Gastrocnemius medialis (tissue), 4 donors: ENCODE measurements around the gene TAS2R30. TPM values are rescaled to one million over a fixed set of nuclear protein-coding genes. Genes with fewer than 3 reads are reported as not detected.
"Not testable (repeated sequence)": the region's sequence is repeated elsewhere in the genome, so short reads cannot be mapped to it uniquely, and the experiment has no call there.

Experiments used
- ATAC-seq, 2 donors: fragments of 150-250 bp; one replicate each; pipeline ENCODE4 v1.9.1; 2016
- DNase-seq, 2 donors: peaks; one replicate each; pipeline ENCODE4 v3.0.0-alpha.2; 2019
- H3K27ac ChIP-seq, 4 donors: fragments of 200-600 bp; sonication (generic); 1 replicate in 1 of 4; 2 replicates in 3 of 4; pipeline ENCODE4 v1.5.1; 2016 to 2018; ENCODE audit warnings: mild to moderate bottlenecking in 2 of 4, moderate library complexity in 1 of 4
- H3K27me3 ChIP-seq, 3 donors: fragments of 200-600 bp; sonication (generic) in 2 of 3; 1 replicate in 1 of 3; 2 replicates in 2 of 3; pipeline versions ENCODE4 v1.5.1 to v1.6.0; 2016 to 2019; ENCODE audit warnings: mild to moderate bottlenecking in 1 of 3, moderate library complexity in 1 of 3
- H3K36me3 ChIP-seq, 2 donors: fragments of 200-600 bp; sonication (generic) in 1 of 2; one replicate each; pipeline ENCODE4 v1.5.1; 2017 to 2018
- H3K4me1 ChIP-seq, 2 donors: fragments of 200-600 bp; sonication (generic) in 1 of 2; one replicate each; pipeline ENCODE4 v1.5.1; 2016 to 2017; ENCODE audit warnings: mild to moderate bottlenecking in 2 of 2
- H3K4me3 ChIP-seq, 4 donors: fragments of 200-600 bp; sonication (generic) in 3 of 4; 1 replicate in 1 of 4; 2 replicates in 3 of 4; pipeline ENCODE4 v1.5.1; 2016 to 2019; ENCODE audit warnings: mild to moderate bottlenecking in 2 of 4
- H3K9me3 ChIP-seq, 3 donors: fragments of 200-600 bp; sonication (generic) in 2 of 3; 1 replicate in 1 of 3; 2 replicates in 2 of 3; pipeline ENCODE4 v1.5.1; 2016 to 2019
- POLR2A ChIP-seq, 2 donors: fragments of 450-650 bp; IDR thresholded peaks; one replicate each; pipeline ENCODE4 v1.6.1; 2017; ENCODE audit warnings: antibody characterized with exemption in 2 of 2, mild to moderate bottlenecking in 2 of 2, moderate library complexity in 2 of 2
- in situ Hi-C, 4 donors: fragments of 200-750 bp; cut with MboI; loops; one replicate each; pipeline versions ENCODE4 v1.15.0 to v1.8.0; 2017; ENCODE audit warnings: low sequenced_read_pairs in 4 of 4
- intact Hi-C: fragments of 100-400 bp; cut with DNase I; formaldehyde crosslinking; loops from one replicate; pipeline ENCODE4 v1.15.1; 2023; ENCODE audit warnings: low total_unique reads
- total RNA-seq, 4 donors: library from RNA; depleted of rRNA; stranded (reverse); fragments of >200 nt; gene quantifications; one replicate each; pipeline versions ENCODE4 v1.1.0 to v1.2.3, GENCODE V29; 2016
- TF ChIP-seq, protein P1 (sequence below), 5 experiments: fragments of 450-650 bp in 3 of 5; fragments of 200-600 bp in 2 of 5; sonication (generic) in 2 of 5; IDR thresholded peaks in 4 of 5; conservative IDR thresholded peaks in 1 of 5; 1 replicate in 4 of 5; 2 replicates in 1 of 5; pipeline ENCODE4 v1.5.1; 2016 to 2019; ENCODE audit warnings: antibody characterized with exemption in 5 of 5, mild to moderate bottlenecking in 3 of 5, moderate library complexity in 3 of 5

TAS2R30 gene
- total RNA-seq, 4 donors from 2014 or later: 0.29 to 2.1 (median 0.34) TPM; not detected in 1

- Histone ChIP-seq H3K4me1 (peaks cover 11 to 20% of the 10 kb centered on the region in 2 donors), H3K9me3 (no peaks in the 10 kb centered on the region), H3K4me3 (no peak overlapping the region), H3K36me3 (no peaks in the 10 kb centered on the region), H3K27me3 (no peaks in the 10 kb centered on the region), H3K27ac (no peak overlapping the region)
- intact Hi-C loops (no loop called here), in situ Hi-C loops (no loop called here)
- DNase-seq: no peak
- ATAC-seq: no peak
- TF ChIP-seq, protein P1, sequence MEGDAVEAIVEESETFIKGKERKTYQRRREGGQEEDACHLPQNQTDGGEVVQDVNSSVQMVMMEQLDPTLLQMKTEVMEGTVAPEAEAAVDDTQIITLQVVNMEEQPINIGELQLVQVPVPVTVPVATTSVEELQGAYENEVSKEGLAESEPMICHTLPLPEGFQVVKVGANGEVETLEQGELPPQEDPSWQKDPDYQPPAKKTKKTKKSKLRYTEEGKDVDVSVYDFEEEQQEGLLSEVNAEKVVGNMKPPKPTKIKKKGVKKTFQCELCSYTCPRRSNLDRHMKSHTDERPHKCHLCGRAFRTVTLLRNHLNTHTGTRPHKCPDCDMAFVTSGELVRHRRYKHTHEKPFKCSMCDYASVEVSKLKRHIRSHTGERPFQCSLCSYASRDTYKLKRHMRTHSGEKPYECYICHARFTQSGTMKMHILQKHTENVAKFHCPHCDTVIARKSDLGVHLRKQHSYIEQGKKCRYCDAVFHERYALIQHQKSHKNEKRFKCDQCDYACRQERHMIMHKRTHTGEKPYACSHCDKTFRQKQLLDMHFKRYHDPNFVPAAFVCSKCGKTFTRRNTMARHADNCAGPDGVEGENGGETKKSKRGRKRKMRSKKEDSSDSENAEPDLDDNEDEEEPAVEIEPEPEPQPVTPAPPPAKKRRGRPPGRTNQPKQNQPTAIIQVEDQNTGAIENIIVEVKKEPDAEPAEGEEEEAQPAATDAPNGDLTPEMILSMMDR (IDR thresholded peaks at IDR 0.05 in 4 of 5, conservative IDR thresholded peaks at IDR 0.05 in 1 of 5): no peak
- TF ChIP-seq POLR2A (IDR thresholded peaks at IDR 0.05): no peak
Measured at GRCh38 chr12:11133816-11134215, 628 bp downstream of the TAS2R30 start.

- H3K4me3 ChIP-seq: no peak overlapping the region
- in situ Hi-C loops (no loop called here), intact Hi-C loops (no loop called here)
- H3K36me3 ChIP-seq: no peaks in the 10 kb centered on the region
- H3K9me3 ChIP-seq: no peaks in the 10 kb centered on the region
- TF ChIP-seq POLR2A (IDR thresholded peaks at IDR 0.05): no peak
- TF ChIP-seq, protein P1 (IDR thresholded peaks at IDR 0.05 in 4 of 5, conservative IDR thresholded peaks at IDR 0.05 in 1 of 5): no peak
- no peak for DNase-seq
- H3K4me1 ChIP-seq: peaks cover 11 to 20% of the 10 kb centered on the region in 2 donors
- H3K27ac ChIP-seq: no peak overlapping the region
- no peak for ATAC-seq
- H3K27me3 ChIP-seq: no peaks in the 10 kb centered on the region
Measured at GRCh38 chr12:11133162-11133561, 1.3 kb downstream of the TAS2R30 start.

GRCh38 chr12:11130999-11131398 is 3.4 kb downstream of the TAS2R30 start:
- in situ Hi-C loops: no loop called here
- no peak overlapping the region for H3K27ac ChIP-seq
- no peak for DNase-seq
- no peaks in the 10 kb centered on the region for H3K9me3 ChIP-seq
- no peaks in the 10 kb centered on the region for H3K36me3 ChIP-seq
- TF ChIP-seq, protein P1 (IDR thresholded peaks at IDR 0.05 in 4 of 5, conservative IDR thresholded peaks at IDR 0.05 in 1 of 5): no peak
- TF ChIP-seq POLR2A (IDR thresholded peaks at IDR 0.05): no peak
- H3K4me1 ChIP-seq: peaks cover 11 to 20% of the 10 kb centered on the region in 2 donors
- ATAC-seq: no peak
- no peaks in the 10 kb centered on the region for H3K27me3 ChIP-seq
- intact Hi-C loops: no loop called here
- no peak overlapping the region for H3K4me3 ChIP-seq

DNA sequence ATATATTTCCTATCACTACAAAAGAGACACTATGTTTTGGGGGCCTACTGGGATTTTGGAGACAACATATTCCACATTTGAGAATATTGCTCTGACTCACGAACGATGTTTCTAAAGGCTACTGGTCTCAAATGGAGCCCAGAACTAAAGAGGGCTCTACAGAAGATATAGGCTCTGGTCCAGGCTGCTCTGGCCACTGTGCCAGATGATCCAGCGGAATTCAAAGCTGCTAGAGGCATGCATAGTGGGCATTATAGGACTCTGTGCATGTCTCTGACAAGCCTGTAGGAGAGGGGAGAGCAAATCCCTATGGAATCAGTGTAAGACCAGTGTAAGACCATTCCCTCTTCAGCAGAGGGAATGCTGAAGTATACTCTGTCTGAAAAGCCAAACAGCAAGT is 4.1 kb downstream of the TAS2R30 start:
- no peak for DNase-seq
- H3K9me3 ChIP-seq: no peaks in the 10 kb centered on the region
- in situ Hi-C loops: no loop called here
- H3K36me3 ChIP-seq: no peaks in the 10 kb centered on the region
- ATAC-seq: no peak
- H3K27ac ChIP-seq: no peak overlapping the region
- TF ChIP-seq, protein P1 (IDR thresholded peaks at IDR 0.05 in 4 of 5, conservative IDR thresholded peaks at IDR 0.05 in 1 of 5): no peak
- TF ChIP-seq POLR2A (IDR thresholded peaks at IDR 0.05): no peak
- H3K27me3 ChIP-seq: no peaks in the 10 kb centered on the region
- intact Hi-C loops: no loop called here
- H3K4me3 ChIP-seq: no peak overlapping the region
- H3K4me1 ChIP-seq: peaks cover 11 to 20% of the 10 kb centered on the region in 2 donors

DNA sequence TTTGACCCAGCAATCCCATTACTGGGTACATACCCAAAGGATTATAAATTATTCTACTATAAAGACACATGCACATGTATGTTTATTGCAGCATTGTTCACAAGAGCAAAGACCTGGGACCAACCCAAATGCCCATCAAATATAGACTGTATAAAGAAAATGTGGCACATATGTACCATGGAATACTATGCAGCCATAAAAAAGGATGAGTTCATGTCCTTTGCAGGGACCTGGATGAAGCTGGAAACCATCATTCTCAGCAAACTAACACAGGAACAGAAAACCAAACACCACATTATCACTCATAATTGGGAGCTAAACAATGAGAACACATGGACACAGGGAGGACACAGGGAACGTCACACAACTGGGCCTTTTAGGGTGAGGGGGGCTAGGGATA is 20.3 kb downstream of the TAS2R30 start:
- H3K27me3 ChIP-seq, DNase-seq, in situ Hi-C loops, H3K36me3 ChIP-seq, H3K4me1 ChIP-seq, intact Hi-C loops, ATAC-seq, H3K9me3 ChIP-seq, H3K4me3 ChIP-seq, H3K27ac ChIP-seq: not testable (repeated sequence)

- intact Hi-C loops: not testable (repeated sequence)
Measured at GRCh38 chr12:11111213-11111612, 23.2 kb downstream of the TAS2R30 start.

More at GRCh38 chr12:11111213-11111612, 23.2 kb downstream of the TAS2R30 start:
- H3K4me3 ChIP-seq, H3K4me1 ChIP-seq, H3K27ac ChIP-seq, H3K9me3 ChIP-seq, DNase-seq, in situ Hi-C loops, H3K36me3 ChIP-seq, H3K27me3 ChIP-seq, ATAC-seq: not testable (repeated sequence)
